ENCODE measurements around the gene PRM3.

Gene PRM3

GRCh38 chr16:11310634-11310977 lies 37.2 kb upstream of the PRM3 start:
- peaks cover 19 to 21% of the 10 kb centered on the region in 2 donors for H3K4me1 Mint-ChIP-seq (ENCODE audit: low read depth in 2 of 2)
- no peak for ATAC-seq (replicated peaks)
- H3K4me3 Mint-ChIP-seq = peak overlapping the region in 1 of 2 donors; percentile 60
- no peaks in the 10 kb centered on the region for H3K27me3 Mint-ChIP-seq
- H3K27ac Mint-ChIP-seq = peak overlapping the region in 1 of 2 donors; percentile 85
- no peak for DNase-seq
- no peaks in the 10 kb centered on the region for H3K36me3 Mint-ChIP-seq (ENCODE audit: insufficient read depth)
- no peaks in the 10 kb centered on the region for H3K9me3 Mint-ChIP-seq

GRCh38 chr16:11309895-11310633 lies 36.6 kb upstream of the PRM3 start:
- no peak overlapping the region for H3K27ac Mint-ChIP-seq
- H3K9me3 Mint-ChIP-seq = no peaks in the 10 kb centered on the region
- H3K4me3 Mint-ChIP-seq = no peak overlapping the region
- ATAC-seq (replicated peaks) (no peak), DNase-seq (no peak)
- H3K27me3 Mint-ChIP-seq = no peaks in the 10 kb centered on the region
- no peaks in the 10 kb centered on the region for H3K36me3 Mint-ChIP-seq (ENCODE audit: insufficient read depth)
- peaks cover 19 to 21% of the 10 kb centered on the region in 2 donors for H3K4me1 Mint-ChIP-seq (ENCODE audit: low read depth in 2 of 2)

GRCh38 chr16:11308493-11309283 lies 35.3 kb upstream of the PRM3 start:
- no peaks in the 10 kb centered on the region for H3K9me3 Mint-ChIP-seq
- no peak overlapping the region for H3K4me3 Mint-ChIP-seq
- H3K36me3 Mint-ChIP-seq (ENCODE audit: insufficient read depth) = no peaks in the 10 kb centered on the region
- DNase-seq (no peak), ATAC-seq (replicated peaks) (no peak)
- H3K27me3 Mint-ChIP-seq = peaks cover 0 to 8% of the 10 kb centered on the region in 2 donors
- H3K4me1 Mint-ChIP-seq (ENCODE audit: low read depth in 2 of 2) = peaks cover 19 to 21% of the 10 kb centered on the region in 2 donors
- H3K27ac Mint-ChIP-seq = no peak overlapping the region

- peaks cover 16 to 18% of the 10 kb centered on the region in 2 donors for H3K4me1 Mint-ChIP-seq (ENCODE audit: low read depth in 2 of 2)
- H3K27ac Mint-ChIP-seq = no peak overlapping the region
- no peaks in the 10 kb centered on the region for H3K9me3 Mint-ChIP-seq
- H3K27me3 Mint-ChIP-seq = peaks cover 0 to 15% of the 10 kb centered on the region in 2 donors
- H3K4me3 Mint-ChIP-seq = no peak overlapping the region
- DNase-seq = no peak
- H3K36me3 Mint-ChIP-seq (ENCODE audit: insufficient read depth) = no peaks in the 10 kb centered on the region
- ATAC-seq (replicated peaks) = no peak
These were observed 34.4 kb upstream of the PRM3 start for GRCh38 chr16:11307639-11308492.

GRCh38 chr16:11306997-11307638 lies 33.7 kb upstream of the PRM3 start:
- Mint-ChIP-seq H3K4me3 (no peak overlapping the region), H3K4me1 (ENCODE audit: low read depth in 2 of 2) (peaks cover 11 to 13% of the 10 kb centered on the region in 2 donors), H3K27ac (no peak overlapping the region), H3K9me3 (no peaks in the 10 kb centered on the region), H3K36me3 (ENCODE audit: insufficient read depth) (no peaks in the 10 kb centered on the region), H3K27me3 (peaks cover 0 to 15% of the 10 kb centered on the region in 2 donors)
- no peak for ATAC-seq (replicated peaks)
- DNase-seq = no peak

- H3K9me3 Mint-ChIP-seq = no peaks in the 10 kb centered on the region
- no peak for DNase-seq
- H3K4me1 Mint-ChIP-seq (ENCODE audit: low read depth in 2 of 2) = peaks cover 6% of the 10 kb centered on the region in 2 donors
- H3K4me3 Mint-ChIP-seq = no peak overlapping the region
- ATAC-seq (replicated peaks) = no peak
- H3K36me3 Mint-ChIP-seq (ENCODE audit: insufficient read depth) = no peaks in the 10 kb centered on the region
- no peak overlapping the region for H3K27ac Mint-ChIP-seq
- H3K27me3 Mint-ChIP-seq = peaks cover 0 to 15% of the 10 kb centered on the region in 2 donors
These were observed 33.0 kb upstream of the PRM3 start for GRCh38 chr16:11306381-11306780.

GRCh38 chr16:11303405-11304138 lies 30.1 kb upstream of the PRM3 start:
- ATAC-seq (replicated peaks) (no peak), DNase-seq (no peak)
- H3K9me3 Mint-ChIP-seq = no peaks in the 10 kb centered on the region
- no peak overlapping the region for H3K4me3 Mint-ChIP-seq
- peaks cover 0 to 3% of the 10 kb centered on the region in 2 donors for H3K4me1 Mint-ChIP-seq (ENCODE audit: low read depth in 2 of 2)
- H3K27me3 Mint-ChIP-seq = peaks cover 0 to 15% of the 10 kb centered on the region in 2 donors
- no peak overlapping the region for H3K27ac Mint-ChIP-seq
- no peaks in the 10 kb centered on the region for H3K36me3 Mint-ChIP-seq (ENCODE audit: insufficient read depth)

GRCh38 chr16:11302977-11303376 lies 29.5 kb upstream of the PRM3 start:
- Mint-ChIP-seq H3K27me3 (peaks cover 0 to 15% of the 10 kb centered on the region in 2 donors), H3K4me3 (no peak overlapping the region), H3K36me3 (ENCODE audit: insufficient read depth) (no peaks in the 10 kb centered on the region), H3K4me1 (ENCODE audit: low read depth in 2 of 2) (peaks cover 0 to 2% of the 10 kb centered on the region in 2 donors), H3K9me3 (no peaks in the 10 kb centered on the region), H3K27ac (no peak overlapping the region)
- ATAC-seq (replicated peaks) (no peak), DNase-seq (no peak)

GRCh38 chr16:11301645-11302501 lies 28.4 kb upstream of the PRM3 start:
- no peak overlapping the region for H3K27ac Mint-ChIP-seq
- ATAC-seq (replicated peaks) (no peak), DNase-seq (no peak)
- no peaks in the 10 kb centered on the region for H3K36me3 Mint-ChIP-seq (ENCODE audit: insufficient read depth)
- H3K4me1 Mint-ChIP-seq (ENCODE audit: low read depth in 2 of 2) = peaks cover 8 to 13% of the 10 kb centered on the region in 2 donors
- H3K27me3 Mint-ChIP-seq = peaks cover 0 to 15% of the 10 kb centered on the region in 2 donors
- no peaks in the 10 kb centered on the region for H3K9me3 Mint-ChIP-seq
- no peak overlapping the region for H3K4me3 Mint-ChIP-seq

- peaks cover 8 to 15% of the 10 kb centered on the region in 2 donors for H3K4me1 Mint-ChIP-seq (ENCODE audit: low read depth in 2 of 2)
- H3K36me3 Mint-ChIP-seq (ENCODE audit: insufficient read depth) = no peaks in the 10 kb centered on the region
- DNase-seq (no peak), ATAC-seq (replicated peaks) (no peak)
- no peak overlapping the region for H3K4me3 Mint-ChIP-seq
- H3K27ac Mint-ChIP-seq = no peak overlapping the region
- H3K27me3 Mint-ChIP-seq = peaks cover 0 to 15% of the 10 kb centered on the region in 2 donors
- H3K9me3 Mint-ChIP-seq = no peaks in the 10 kb centered on the region
These were observed 27.1 kb upstream of the PRM3 start for GRCh38 chr16:11300560-11300892.

- no peak overlapping the region for H3K4me3 Mint-ChIP-seq
- H3K36me3 Mint-ChIP-seq (ENCODE audit: insufficient read depth) = no peaks in the 10 kb centered on the region
- ATAC-seq (replicated peaks) (no peak), DNase-seq (no peak)
- no peak overlapping the region for H3K27ac Mint-ChIP-seq
- H3K27me3 Mint-ChIP-seq = peaks cover 0 to 15% of the 10 kb centered on the region in 2 donors
- H3K9me3 Mint-ChIP-seq = no peaks in the 10 kb centered on the region
- H3K4me1 Mint-ChIP-seq (ENCODE audit: low read depth in 2 of 2) = peaks cover 8 to 15% of the 10 kb centered on the region in 2 donors
These were observed 26.6 kb upstream of the PRM3 start for GRCh38 chr16:11299865-11300559.
